AG04450 (cell line): ENCODE results near the gene KLHL33. TPM values are rescaled to one million over a fixed set of nuclear protein-coding genes. Genes with fewer than 3 reads are reported as not detected.
A peak's percentile ranks its signal among the peaks of the same experiment; 100 is the strongest.

Experiments
- CTCF ChIA-PET: fragments of 300-600, 350-600 bp; formaldehyde crosslinking; extraction: SDS; loops from one replicate; lab custom pipeline; 2022; ENCODE audit warnings: antibody characterized with exemption, inconsistent platforms; lab: Charles Lee
- POLR2A ChIA-PET: fragments of 350-600 bp; formaldehyde crosslinking; extraction: SDS; loops from one replicate; lab custom pipeline; 2021; ENCODE audit warnings: antibody characterized with exemption, inconsistent platforms; lab: Yijun Ruan, JAX
- DNase-seq: peaks from one replicate; pipeline ENCODE4 v3.0.0-alpha.2; 2011; ENCODE audit warnings: low read depth, low spot score
- H3K27ac ChIP-seq: one replicate; pipeline ENCODE4 v1.5.1; 2012; ENCODE audit warnings: low read depth, low read length, control low read depth
- H3K27me3 ChIP-seq: one replicate; pipeline ENCODE4 v1.6.0; 2012; ENCODE audit warnings: low read length; ENCODE audit not compliant: control insufficient read depth, insufficient read depth
- H3K4me3 ChIP-seq: 2 replicates; pipeline ENCODE4 v1.5.1; 2011; ENCODE audit warnings: mild to moderate bottlenecking, low read depth, low read length, control low read depth
- H3K9me3 ChIP-seq: 2 replicates; pipeline ENCODE4 v1.5.1; 2012; ENCODE audit warnings: low read length; ENCODE audit not compliant: control insufficient read depth, insufficient read depth
- CTCF ChIP-seq: IDR thresholded peaks from 2 replicates; pipeline ENCODE4 v1.5.1; 2011; ENCODE audit warnings: low read depth, low read length, control low read depth, inconsistent platforms
- polyA plus RNA-seq: library from polyadenylated mRNA; depleted of rRNA; stranded (reverse); fragments of >200 nt; gene quantifications from 2 replicates; pipeline ENCODE4 v1.2.3, GENCODE V29; 2011

Gene KLHL33
- polyA plus RNA-seq, 1 experiment = 0.06 TPM

DNA sequence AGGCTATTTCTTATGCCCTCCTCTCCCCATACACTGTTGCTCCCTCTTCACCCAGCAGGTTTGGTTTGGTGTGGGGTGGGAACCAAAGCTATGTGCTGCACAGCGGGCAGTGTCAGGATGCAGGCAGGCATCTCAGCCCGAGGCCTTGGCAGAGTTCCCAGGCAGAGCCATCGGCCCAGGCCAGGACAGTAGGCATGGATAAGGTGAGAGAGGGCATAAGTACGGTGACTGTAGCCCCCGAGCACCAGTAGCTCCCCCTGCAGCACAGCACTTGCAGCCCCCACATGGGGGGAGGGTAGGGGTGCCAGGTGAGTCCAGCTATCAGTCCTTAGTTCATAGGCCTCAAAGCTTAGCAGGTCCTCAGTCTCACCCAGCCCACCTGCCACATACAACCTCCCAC lies 7.2 kb downstream of the KLHL33 start:
- TF ChIP-seq CTCF = no peak
- Histone ChIP-seq H3K4me3 (no peak overlapping the region), H3K27me3 (no peaks in the 10 kb centered on the region), H3K27ac (no peak overlapping the region), H3K9me3 (no peaks in the 10 kb centered on the region; the same call in 1 of the 2 replicates)
- DNase-seq = no peak
- POLR2A ChIA-PET = no interaction called here
- CTCF ChIA-PET = interaction anchor here (2.4 kb wide), 1 partner anchor 13 kb away, joined by 11 read pairs; no protein-coding TSS in a partner anchor

DNA sequence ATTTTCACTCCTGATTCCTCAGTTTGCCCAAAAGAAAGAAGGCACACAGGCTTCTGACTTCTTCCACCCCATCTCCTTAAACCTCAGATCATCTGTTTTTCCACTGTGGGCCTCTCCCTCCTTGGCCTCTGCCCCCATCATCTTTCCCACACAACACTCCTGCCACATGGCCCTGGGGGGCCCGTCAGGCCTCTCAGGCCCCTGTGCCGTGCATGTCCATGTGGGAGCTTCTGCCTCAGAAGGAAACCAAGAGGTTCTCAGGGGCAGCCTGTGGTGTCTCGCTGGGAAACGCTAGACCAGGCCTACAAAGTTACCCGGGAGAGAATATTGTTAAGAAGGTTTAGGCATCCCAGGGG lies 8.0 kb downstream of the KLHL33 start:
- no peak for TF ChIP-seq CTCF
- Histone ChIP-seq H3K27ac (no peak overlapping the region), H3K27me3 (no peaks in the 10 kb centered on the region), H3K9me3 (no peaks in the 10 kb centered on the region; the same call in 1 of the 2 replicates), H3K4me3 (no peak overlapping the region)
- POLR2A ChIA-PET = no interaction called here
- CTCF ChIA-PET = interaction anchor here (2.4 kb wide), 1 partner anchor 12 kb away, joined by 11 read pairs; no protein-coding TSS in a partner anchor
- no peak for DNase-seq

GRCh38 chr14:20427231-20428009 lies 8.5 kb downstream of the KLHL33 start:
- CTCF ChIA-PET = interaction anchor here (0.5 to 3.9 kb wide), 3 partner anchors 12 to 51 kb away, joined by 5 to 45 read pairs (median 11); no protein-coding TSS in a partner anchor
- no peak overlapping the region for H3K4me3 ChIP-seq
- H3K27ac ChIP-seq = no peak overlapping the region
- H3K9me3 ChIP-seq = no peaks in the 10 kb centered on the region; the same call in 1 of the 2 replicates
- DNase-seq = peak; percentile 16
- no peaks in the 10 kb centered on the region for H3K27me3 ChIP-seq
- TF ChIP-seq CTCF = no peak
- POLR2A ChIA-PET = interaction anchor here (0.6 kb wide), 1 partner anchor 260 kb away, joined by 4 read pairs; no protein-coding TSS in a partner anchor

GRCh38 chr14:20424851-20425250 lies 11.1 kb downstream of the KLHL33 start:
- no peak for DNase-seq
- no peak overlapping the region for H3K4me3 ChIP-seq
- TF ChIP-seq CTCF = no peak
- no peaks in the 10 kb centered on the region for H3K27me3 ChIP-seq
- no peak overlapping the region for H3K27ac ChIP-seq
- CTCF ChIA-PET = interaction anchor here (3.9 kb wide), 1 partner anchor 10 kb away, joined by 45 read pairs; no protein-coding TSS in a partner anchor
- POLR2A ChIA-PET = no interaction called here
- H3K9me3 ChIP-seq = no peaks in the 10 kb centered on the region; the same call in 1 of the 2 replicates

DNA sequence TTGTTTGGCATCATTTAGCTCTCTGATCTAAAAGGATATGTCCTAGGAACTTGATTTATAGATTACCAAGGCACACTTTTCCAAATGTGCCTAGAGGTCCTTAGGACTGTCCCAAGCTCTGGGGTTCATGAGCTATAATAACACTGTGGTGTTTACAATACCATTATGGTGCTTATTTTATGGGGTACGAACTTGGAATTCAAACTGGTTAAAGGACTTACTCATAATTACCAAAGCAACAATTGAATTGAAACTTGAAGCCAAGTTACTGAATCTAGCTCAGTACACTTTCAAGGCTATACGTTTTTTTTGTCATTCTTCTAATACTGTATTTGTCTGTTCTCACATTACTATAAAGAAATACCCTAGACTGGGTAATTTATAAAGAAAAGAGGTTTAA lies 13.1 kb downstream of the KLHL33 start:
- POLR2A ChIA-PET = interaction anchor here (1.0 kb wide), 1 partner anchor 32 kb away, joined by 3 read pairs; the partner anchor contains the start of genes APEX1 and OSGEP
- H3K27me3 ChIP-seq = no peaks in the 10 kb centered on the region
- TF ChIP-seq CTCF = no peak
- H3K9me3 ChIP-seq = no peaks in the 10 kb centered on the region
- H3K27ac ChIP-seq = no peak overlapping the region
- no peak for DNase-seq
- CTCF ChIA-PET = no interaction called here
- no peak overlapping the region for H3K4me3 ChIP-seq
